Liver (tissue), 9 donors: ENCODE measurements around the gene LRRK1. TPM values are rescaled to one million over a fixed set of nuclear protein-coding genes. Genes with fewer than 3 reads are reported as not detected.

Experiments
- DNase-seq: peaks from one replicate; pipeline ENCODE4 v3.0.0-alpha.2; 2017; ENCODE audit warnings: low spot score
- H3K27ac ChIP-seq, 2 donors: one replicate each; pipeline ENCODE4 v1.7.0; 2013; ENCODE audit warnings: inconsistent platforms in 2 of 2, low read length in 2 of 2, control low read depth in 1 of 2, low read depth in 1 of 2, mild to moderate bottlenecking in 1 of 2
- H3K27me3 ChIP-seq, 4 donors: one replicate each; pipeline versions ENCODE4 v1.6.1 to v1.7.0; 2013; ENCODE audit warnings: low read length in 3 of 4, inconsistent platforms in 1 of 4, mild to moderate bottlenecking in 1 of 4, moderate library complexity in 1 of 4; ENCODE audit not compliant: control insufficient read depth in 4 of 4, insufficient read depth in 4 of 4
- H3K36me3 ChIP-seq, 4 donors: one replicate each; pipeline versions ENCODE4 v1.6.1 to v1.7.0; 2013; ENCODE audit warnings: low read length in 3 of 4, mild to moderate bottlenecking in 3 of 4, low read depth in 1 of 4, moderate library complexity in 1 of 4; ENCODE audit not compliant: control insufficient read depth in 4 of 4, insufficient read depth in 3 of 4
- H3K4me1 ChIP-seq, 4 donors: one replicate each; pipeline versions ENCODE4 v1.6.1 to v1.7.0; 2013; ENCODE audit warnings: low read length in 3 of 4, mild to moderate bottlenecking in 3 of 4, moderate library complexity in 1 of 4; ENCODE audit not compliant: control insufficient read depth in 4 of 4, insufficient read depth in 4 of 4
- H3K4me3 ChIP-seq, 3 donors: one replicate each; pipeline versions ENCODE4 v1.6.1 to v1.7.0; 2013; ENCODE audit warnings: low read length in 3 of 3, control low read depth in 1 of 3, low read depth in 1 of 3, mild to moderate bottlenecking in 1 of 3
- H3K9ac ChIP-seq, 2 donors: one replicate each; pipeline ENCODE4 v1.7.0; 2013; ENCODE audit warnings: low read length in 2 of 2, mild to moderate bottlenecking in 2 of 2, moderate library complexity in 2 of 2, control low read depth in 1 of 2, low read depth in 1 of 2
- H3K9me3 ChIP-seq, 4 donors: one replicate each; pipeline versions ENCODE4 v1.6.1 to v1.7.0; 2013; ENCODE audit warnings: low read length in 3 of 4; ENCODE audit not compliant: control insufficient read depth in 4 of 4
- ATF3 ChIP-seq: IDR thresholded peaks from 2 replicates; pipeline ENCODE4 v1.6.1; 2016; ENCODE audit warnings: antibody characterized with exemption
- GABPA ChIP-seq, 2 donors: IDR thresholded peaks in 1 of 2; conservative IDR thresholded peaks in 1 of 2; 2 replicates each; pipeline ENCODE4 v1.6.1; 2016; ENCODE audit warnings: antibody characterized with exemption in 2 of 2, mild to moderate bottlenecking in 1 of 2, moderate library complexity in 1 of 2
- HNF4A ChIP-seq, 2 donors: conservative IDR thresholded peaks; 2 replicates each; pipeline ENCODE4 v1.6.1; 2016; ENCODE audit warnings: antibody characterized with exemption in 2 of 2, mild to moderate bottlenecking in 2 of 2
- HNF4G ChIP-seq: IDR thresholded peaks from 2 replicates; pipeline ENCODE4 v1.6.1; 2016; ENCODE audit warnings: antibody characterized with exemption
- JUND ChIP-seq, 2 donors: IDR thresholded peaks; 2 replicates each; pipeline ENCODE4 v1.6.1; 2016; ENCODE audit warnings: antibody characterized with exemption in 2 of 2
- NR2F2 ChIP-seq: IDR thresholded peaks from 2 replicates; pipeline ENCODE4 v1.6.1; 2016; ENCODE audit warnings: antibody characterized with exemption
- RAD21 ChIP-seq, 2 donors: IDR thresholded peaks; 2 replicates each; pipeline ENCODE4 v1.6.1; 2016; ENCODE audit warnings: antibody characterized with exemption in 2 of 2, mild to moderate bottlenecking in 2 of 2
- RXRA ChIP-seq, 2 donors: IDR thresholded peaks; 2 replicates each; pipeline ENCODE4 v1.6.1; 2017 to 2018; ENCODE audit warnings: antibody characterized with exemption in 2 of 2, mild to moderate bottlenecking in 1 of 2
- SP1 ChIP-seq: IDR thresholded peaks from 2 replicates; pipeline ENCODE4 v1.6.1; 2018; ENCODE audit warnings: antibody characterized with exemption, mild to moderate bottlenecking
- YY1 ChIP-seq: IDR thresholded peaks from 2 replicates; pipeline ENCODE4 v1.6.1; 2016; ENCODE audit warnings: antibody characterized with exemption, mild to moderate bottlenecking
- WGBS: extraction: QIAGEN DNeasy Blood & Tissue Kit; methylation state at CpG from one replicate; pipeline ENCODE4 v1.1.7; 2013; 5-methylcytosine and 5-hydroxymethylcytosine counted together
- polyA plus RNA-seq, 2 donors: library from polyadenylated mRNA; stranded (reverse) in 1 of 2; unstranded in 1 of 2; fragments of 200-250 nt in 1 of 2; fragments of >200 nt in 1 of 2; fragmentation: Nextera tagmentation in 1 of 2; extraction: Ambion mirVana in 1 of 2; gene quantifications; one replicate each; pipeline versions ENCODE4 v1.2.1 to v1.2.3, GENCODE V29; 2013 to 2015
- total RNA-seq, 2 donors: library from RNA; depleted of rRNA; stranded (reverse); fragments of >200 nt; gene quantifications; one replicate each; pipeline ENCODE4 v1.2.3, GENCODE V29; 2014
- TF ChIP-seq, protein P1 (sequence below): fragments of 150-350 bp; IDR thresholded peaks from 2 replicates; pipeline ENCODE4 v1.5.1; 2017; ENCODE audit warnings: improper control_type of control experiment, low read depth, low read length; ENCODE audit not compliant: missing input control
- TF ChIP-seq, protein P2 (sequence below): IDR thresholded peaks from 2 replicates; pipeline ENCODE4 v1.6.1; 2016; ENCODE audit warnings: antibody characterized with exemption
- TF ChIP-seq, protein P3 (sequence below): IDR thresholded peaks from 2 replicates; pipeline ENCODE4 v1.6.1; 2016; ENCODE audit warnings: antibody characterized with exemption
- TF ChIP-seq, protein P4 (sequence below): IDR thresholded peaks from 2 replicates; pipeline ENCODE4 v1.6.1; 2016; ENCODE audit warnings: antibody characterized with exemption, mild to moderate bottlenecking
- donor health status: healthy.
- donor health status: healthy.
- donor health status: healthy.
- donor health status: healthy.
- donor health status: healthy.

LRRK1 gene
- total and polyA plus RNA-seq, 4 donors = 1.2 to 4.4 (median 2.7) TPM

GRCh38 chr15:100926971-100927756 lies 8.0 kb downstream of the LRRK1 start:
- Histone ChIP-seq H3K4me1 (no peaks in the 10 kb centered on the region), H3K27me3 (no peaks in the 10 kb centered on the region), H3K27ac (no peak overlapping the region), H3K36me3 (no peaks in the 10 kb centered on the region), H3K9me3 (no peaks in the 10 kb centered on the region), H3K9ac (no peak overlapping the region), H3K4me3 (no peak overlapping the region)
- TF ChIP-seq YY1 = no peak
- TF ChIP-seq HNF4G = no peak
- TF ChIP-seq, protein P1, sequence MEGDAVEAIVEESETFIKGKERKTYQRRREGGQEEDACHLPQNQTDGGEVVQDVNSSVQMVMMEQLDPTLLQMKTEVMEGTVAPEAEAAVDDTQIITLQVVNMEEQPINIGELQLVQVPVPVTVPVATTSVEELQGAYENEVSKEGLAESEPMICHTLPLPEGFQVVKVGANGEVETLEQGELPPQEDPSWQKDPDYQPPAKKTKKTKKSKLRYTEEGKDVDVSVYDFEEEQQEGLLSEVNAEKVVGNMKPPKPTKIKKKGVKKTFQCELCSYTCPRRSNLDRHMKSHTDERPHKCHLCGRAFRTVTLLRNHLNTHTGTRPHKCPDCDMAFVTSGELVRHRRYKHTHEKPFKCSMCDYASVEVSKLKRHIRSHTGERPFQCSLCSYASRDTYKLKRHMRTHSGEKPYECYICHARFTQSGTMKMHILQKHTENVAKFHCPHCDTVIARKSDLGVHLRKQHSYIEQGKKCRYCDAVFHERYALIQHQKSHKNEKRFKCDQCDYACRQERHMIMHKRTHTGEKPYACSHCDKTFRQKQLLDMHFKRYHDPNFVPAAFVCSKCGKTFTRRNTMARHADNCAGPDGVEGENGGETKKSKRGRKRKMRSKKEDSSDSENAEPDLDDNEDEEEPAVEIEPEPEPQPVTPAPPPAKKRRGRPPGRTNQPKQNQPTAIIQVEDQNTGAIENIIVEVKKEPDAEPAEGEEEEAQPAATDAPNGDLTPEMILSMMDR = no peak
- TF ChIP-seq SP1 = no peak
- TF ChIP-seq HNF4A (conservative IDR thresholded peaks at IDR 0.05) = no peak
- TF ChIP-seq, protein P2, sequence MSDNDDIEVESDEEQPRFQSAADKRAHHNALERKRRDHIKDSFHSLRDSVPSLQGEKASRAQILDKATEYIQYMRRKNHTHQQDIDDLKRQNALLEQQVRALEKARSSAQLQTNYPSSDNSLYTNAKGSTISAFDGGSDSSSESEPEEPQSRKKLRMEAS = no peak
- TF ChIP-seq ATF3 = no peak
- TF ChIP-seq, protein P3, sequence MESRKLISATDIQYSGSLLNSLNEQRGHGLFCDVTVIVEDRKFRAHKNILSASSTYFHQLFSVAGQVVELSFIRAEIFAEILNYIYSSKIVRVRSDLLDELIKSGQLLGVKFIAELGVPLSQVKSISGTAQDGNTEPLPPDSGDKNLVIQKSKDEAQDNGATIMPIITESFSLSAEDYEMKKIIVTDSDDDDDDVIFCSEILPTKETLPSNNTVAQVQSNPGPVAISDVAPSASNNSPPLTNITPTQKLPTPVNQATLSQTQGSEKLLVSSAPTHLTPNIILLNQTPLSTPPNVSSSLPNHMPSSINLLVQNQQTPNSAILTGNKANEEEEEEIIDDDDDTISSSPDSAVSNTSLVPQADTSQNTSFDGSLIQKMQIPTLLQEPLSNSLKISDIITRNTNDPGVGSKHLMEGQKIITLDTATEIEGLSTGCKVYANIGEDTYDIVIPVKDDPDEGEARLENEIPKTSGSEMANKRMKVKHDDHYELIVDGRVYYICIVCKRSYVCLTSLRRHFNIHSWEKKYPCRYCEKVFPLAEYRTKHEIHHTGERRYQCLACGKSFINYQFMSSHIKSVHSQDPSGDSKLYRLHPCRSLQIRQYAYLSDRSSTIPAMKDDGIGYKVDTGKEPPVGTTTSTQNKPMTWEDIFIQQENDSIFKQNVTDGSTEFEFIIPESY = no peak
- no peak for TF ChIP-seq JUND (IDR thresholded peaks at IDR 0.05)
- no peak for TF ChIP-seq NR2F2
- TF ChIP-seq, protein P4, sequence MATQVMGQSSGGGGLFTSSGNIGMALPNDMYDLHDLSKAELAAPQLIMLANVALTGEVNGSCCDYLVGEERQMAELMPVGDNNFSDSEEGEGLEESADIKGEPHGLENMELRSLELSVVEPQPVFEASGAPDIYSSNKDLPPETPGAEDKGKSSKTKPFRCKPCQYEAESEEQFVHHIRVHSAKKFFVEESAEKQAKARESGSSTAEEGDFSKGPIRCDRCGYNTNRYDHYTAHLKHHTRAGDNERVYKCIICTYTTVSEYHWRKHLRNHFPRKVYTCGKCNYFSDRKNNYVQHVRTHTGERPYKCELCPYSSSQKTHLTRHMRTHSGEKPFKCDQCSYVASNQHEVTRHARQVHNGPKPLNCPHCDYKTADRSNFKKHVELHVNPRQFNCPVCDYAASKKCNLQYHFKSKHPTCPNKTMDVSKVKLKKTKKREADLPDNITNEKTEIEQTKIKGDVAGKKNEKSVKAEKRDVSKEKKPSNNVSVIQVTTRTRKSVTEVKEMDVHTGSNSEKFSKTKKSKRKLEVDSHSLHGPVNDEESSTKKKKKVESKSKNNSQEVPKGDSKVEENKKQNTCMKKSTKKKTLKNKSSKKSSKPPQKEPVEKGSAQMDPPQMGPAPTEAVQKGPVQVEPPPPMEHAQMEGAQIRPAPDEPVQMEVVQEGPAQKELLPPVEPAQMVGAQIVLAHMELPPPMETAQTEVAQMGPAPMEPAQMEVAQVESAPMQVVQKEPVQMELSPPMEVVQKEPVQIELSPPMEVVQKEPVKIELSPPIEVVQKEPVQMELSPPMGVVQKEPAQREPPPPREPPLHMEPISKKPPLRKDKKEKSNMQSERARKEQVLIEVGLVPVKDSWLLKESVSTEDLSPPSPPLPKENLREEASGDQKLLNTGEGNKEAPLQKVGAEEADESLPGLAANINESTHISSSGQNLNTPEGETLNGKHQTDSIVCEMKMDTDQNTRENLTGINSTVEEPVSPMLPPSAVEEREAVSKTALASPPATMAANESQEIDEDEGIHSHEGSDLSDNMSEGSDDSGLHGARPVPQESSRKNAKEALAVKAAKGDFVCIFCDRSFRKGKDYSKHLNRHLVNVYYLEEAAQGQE = no peak
- no peak for TF ChIP-seq RAD21 (IDR thresholded peaks at IDR 0.05)
- TF ChIP-seq GABPA (IDR thresholded peaks at IDR 0.05 in 1 of 2, conservative IDR thresholded peaks at IDR 0.05 in 1 of 2) = no peak
- TF ChIP-seq RXRA (IDR thresholded peaks at IDR 0.05) = no peak
- 84% methylated on average over 11 of the region's 11 CpGs for WGBS
- no peak for DNase-seq
